Endothelial cell of umbilical vein (primary cell): Measurements from ENCODE around the gene DMTF1. TPM values are rescaled to one million over a fixed set of nuclear protein-coding genes. Genes with fewer than 3 reads are reported as not detected.

Experiments used
- BruUV-seq: library from RNA; stranded (reverse); fragments of 400-500 nt; replicated peaks from 2 replicates; lab custom pipeline; 2021; lab: Mats Ljungman, UMichigan
- CTCF ChIA-PET: fragments of 300-600, 350-600 bp; sonication (Branson Sonifier 250); formaldehyde crosslinking; loops from one replicate; lab custom pipeline; 2021; ENCODE audit warnings: antibody characterized with exemption, inconsistent platforms; lab: Charles Lee
- POLR2A ChIA-PET: fragments of 300-600, 350-600 bp; sonication (Branson Sonifier 250); formaldehyde crosslinking; loops from one replicate; lab custom pipeline; 2021; ENCODE audit warnings: antibody characterized with exemption, inconsistent platforms; lab: Charles Lee
- DNase-seq: peaks from one replicate; pipeline ENCODE4 v3.0.0-alpha.2; 2011; ENCODE audit warnings: low read depth, low spot score
- FAIRE-seq: peaks from 2 replicates; lab custom pipeline; 2011; peaks lifted over from hg19 to GRCh38; lab: Jason Lieb, UNC
- H2AFZ ChIP-seq: 2 replicates; pipeline ENCODE4 v1.6.0; 2012; ENCODE audit warnings: low read depth, low read length, control low read depth, inconsistent platforms
- H3K27ac ChIP-seq: 2 replicates; pipeline ENCODE4 v1.5.1; 2011; ENCODE audit warnings: low read depth, mild to moderate bottlenecking, control low read depth, low read length, moderate library complexity; ENCODE audit not compliant: insufficient read depth
- H3K27me3 ChIP-seq, 2 experiments: 2 replicates each; pipeline versions ENCODE4 v1.6.0 to v1.6.1; 2011; ENCODE audit warnings: low read length in 2 of 2, mixed read lengths in 1 of 2; ENCODE audit not compliant: control insufficient read depth in 2 of 2, insufficient read depth in 2 of 2
- H3K36me3 ChIP-seq, 2 experiments: 2 replicates in 1 of 2; 3 replicates in 1 of 2; pipeline ENCODE4 v1.5.1; 2011; ENCODE audit warnings: low read length in 2 of 2, mild to moderate bottlenecking in 1 of 2, moderate library complexity in 1 of 2; ENCODE audit not compliant: control insufficient read depth in 2 of 2, insufficient read depth in 2 of 2; ENCODE audit errors: extremely low read depth in 1 of 2
- H3K4me1 ChIP-seq: 3 replicates; pipeline ENCODE4 v1.5.1; 2011; ENCODE audit warnings: mild to moderate bottlenecking, low read length; ENCODE audit not compliant: control insufficient read depth, insufficient read depth; ENCODE audit errors: extremely low read depth
- H3K4me2 ChIP-seq: 2 replicates; pipeline ENCODE4 v1.6.1; 2011; ENCODE audit warnings: low read length, control low read depth, mixed read lengths; ENCODE audit not compliant: insufficient read depth
- H3K4me3 ChIP-seq, 3 experiments: fragments of 200-600 bp in 1 of 3; sonication (generic), shearing (Covaris generic) in 1 of 3; replicated peaks in 1 of 3; 2 replicates each; pipeline ENCODE4 v1.5.1; 2011 to 2016; ENCODE audit warnings: control low read depth in 3 of 3, low read length in 3 of 3, mild to moderate bottlenecking in 2 of 3, inconsistent platforms in 1 of 3, low read depth in 1 of 3, moderate library complexity in 1 of 3; ENCODE audit not compliant: insufficient read depth in 1 of 3
- H3K79me2 ChIP-seq: 2 replicates; pipeline ENCODE4 v1.6.0; 2012; ENCODE audit warnings: low read length, inconsistent platforms; ENCODE audit not compliant: control insufficient read depth, insufficient read depth
- H3K9ac ChIP-seq: replicated peaks from 2 replicates; pipeline ENCODE3; 2011; ENCODE audit warnings: low read length, control low read depth; ENCODE audit not compliant: insufficient read depth; ENCODE audit errors: extremely low read depth
- H3K9me1 ChIP-seq: replicated peaks from 3 replicates; pipeline ENCODE4 v1.6.0; 2011; ENCODE audit warnings: mild to moderate bottlenecking, low read length; ENCODE audit not compliant: control insufficient read depth, insufficient read depth; ENCODE audit errors: extremely low read depth
- H3K9me3 ChIP-seq: replicated peaks from 2 replicates; pipeline ENCODE4 v1.5.1; 2012; ENCODE audit warnings: low read length, inconsistent platforms; ENCODE audit not compliant: control insufficient read depth, insufficient read depth
- H4K20me1 ChIP-seq: replicated peaks from 2 replicates; pipeline ENCODE3; 2011; ENCODE audit warnings: mild to moderate bottlenecking, low read length; ENCODE audit not compliant: control insufficient read depth, insufficient read depth; ENCODE audit errors: extremely low read depth
- EZH2 ChIP-seq: IDR thresholded peaks from 2 replicates; pipeline ENCODE4 v1.6.1; 2012; ENCODE audit warnings: borderline replicate concordance, low read depth, mild to moderate bottlenecking, moderate library complexity, low read length, inconsistent platforms; ENCODE audit not compliant: severe bottlenecking
- FOS ChIP-seq: IDR thresholded peaks from 2 replicates; pipeline ENCODE4 v1.6.1; 2011; ENCODE audit warnings: mild to moderate bottlenecking, low read length, moderate library complexity, borderline replicate concordance; ENCODE audit not compliant: insufficient read depth
- GATA2 ChIP-seq: IDR thresholded peaks from 2 replicates; pipeline ENCODE4 v1.7.0; 2011; ENCODE audit warnings: low read depth, mild to moderate bottlenecking, moderate library complexity, mixed read lengths, low read length; ENCODE audit not compliant: insufficient read length, insufficient read depth
- JUN ChIP-seq: IDR thresholded peaks from 2 replicates; pipeline ENCODE4 v1.6.1; 2011; ENCODE audit warnings: borderline replicate concordance, low read depth; ENCODE audit not compliant: insufficient read length, insufficient read depth
- MAX ChIP-seq: IDR thresholded peaks from 2 replicates; pipeline ENCODE4 v1.6.1; 2011; ENCODE audit not compliant: insufficient read depth, insufficient read length
- MYC ChIP-seq: IDR thresholded peaks from one replicate; pipeline ENCODE4 v1.6.1; 2011; ENCODE audit warnings: mild to moderate bottlenecking, low read depth, low read length
- POLR2A ChIP-seq: IDR thresholded peaks from 2 replicates; pipeline ENCODE4 v1.6.1; 2012; ENCODE audit warnings: low read depth, mild to moderate bottlenecking, control low read depth, low read length
- POLR2AphosphoS5 ChIP-seq: IDR thresholded peaks from 2 replicates; pipeline ENCODE4 v1.6.1; 2012; ENCODE audit warnings: low read depth, mild to moderate bottlenecking, control low read depth, low read length, moderate library complexity; ENCODE audit not compliant: insufficient read depth
- dilution Hi-C: fragments of 300-500 bp; cut with MboI; formaldehyde crosslinking; loops from one replicate; pipeline ENCODE4 v1.15.0; 2019; ENCODE audit warnings: low sequenced_read_pairs; ENCODE audit not compliant: extremely low pct_ligation_motif_present
- intact Hi-C: fragments of 100-400 bp; cut with micrococcal nuclease; formaldehyde crosslinking; loops from one replicate; pipeline ENCODE4 v1.10.0; 2022
- polyA plus RNA-seq, 4 experiments: library from polyadenylated mRNA; depleted of rRNA in 3 of 4; stranded (reverse) in 3 of 4; unstranded in 1 of 4; fragments of >200 nt; gene quantifications; 2 replicates each; pipeline versions ENCODE4 v1.2.1 to v1.2.3, GENCODE V29; 2011 to 2012; ENCODE audit warnings: missing spikeins in 1 of 4
- total RNA-seq: library from RNA; stranded (reverse); gene quantifications from 2 replicates; pipeline ENCODE4 v1.2.3, GENCODE V29; 2021
- TF ChIP-seq, protein P1 (sequence below), 2 donors: IDR thresholded peaks; 1 replicate in 1 of 2; 2 replicates in 1 of 2; pipeline ENCODE4 v1.5.1; 2011; ENCODE audit warnings: low read length in 2 of 2, mild to moderate bottlenecking in 2 of 2, moderate library complexity in 2 of 2, control low read depth in 1 of 2, inconsistent platforms in 1 of 2, low read depth in 1 of 2; ENCODE audit not compliant: insufficient read depth in 1 of 2; ENCODE audit errors: extremely low read depth in 1 of 2

The DMTF1 gene
- total and polyA plus RNA-seq, 2 donors (not counting 3 experiments of a cell fraction or from before 2014, with no cell fraction given): 78.5 to 100.0 TPM

DNA sequence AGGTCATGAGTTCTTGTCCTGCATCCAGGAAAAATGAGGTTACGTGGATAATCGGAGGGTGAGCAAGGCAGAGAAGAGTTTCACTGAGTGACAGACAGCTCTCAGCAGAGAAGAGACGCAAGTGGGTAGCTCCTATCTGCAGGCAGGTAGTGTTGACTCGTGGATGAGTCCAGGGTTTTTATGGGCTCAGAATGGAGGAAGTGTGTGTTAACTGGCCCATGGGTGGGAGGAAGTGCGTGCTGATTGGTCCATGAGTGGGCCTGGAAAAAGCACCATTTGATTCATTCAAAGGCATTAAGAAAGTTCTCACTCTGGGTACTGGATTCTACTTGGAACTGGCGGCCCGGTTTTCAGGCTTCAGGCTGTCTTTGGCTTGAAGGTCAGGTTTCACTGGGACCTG is 4.8 kb upstream of the DMTF1 start:
- no peak for FAIRE-seq
- dilution Hi-C loops: no loop called here
- POLR2A ChIA-PET: no interaction called here

More for the DNA sequence above, 4.8 kb upstream of the DMTF1 start:
- Histone ChIP-seq H3K9me1 (no peaks in the 10 kb centered on the region), H3K27me3 (no peaks in the 10 kb centered on the region), H3K4me3 (no peak overlapping the region), H3K4me2 (no peak overlapping the region), H3K9ac (no peak overlapping the region), H3K36me3 (no peaks in the 10 kb centered on the region), H3K27ac (no peak overlapping the region), H2AFZ (peak overlapping the region; percentile 38), H3K9me3 (no peaks in the 10 kb centered on the region), H3K79me2 (no peaks in the 10 kb centered on the region), H4K20me1 (no peaks in the 10 kb centered on the region), H3K4me1 (peaks cover 9% of the 10 kb centered on the region)
- intact Hi-C loops: no loop called here
- CTCF ChIA-PET: interaction anchor here (1.0 to 12.0 kb wide), 19 partner anchors 8 to 236 kb away, joined by 3 to 343 read pairs (median 9); partner anchors contain the start of gene ELAPOR2
- TF ChIP-seq JUN (no peak), MYC (no peak), POLR2A (no peak), POLR2AphosphoS5 (no peak), MAX (no peak), FOS (no peak), EZH2 (no peak), GATA2 (no peak)
- TF ChIP-seq, protein P1, sequence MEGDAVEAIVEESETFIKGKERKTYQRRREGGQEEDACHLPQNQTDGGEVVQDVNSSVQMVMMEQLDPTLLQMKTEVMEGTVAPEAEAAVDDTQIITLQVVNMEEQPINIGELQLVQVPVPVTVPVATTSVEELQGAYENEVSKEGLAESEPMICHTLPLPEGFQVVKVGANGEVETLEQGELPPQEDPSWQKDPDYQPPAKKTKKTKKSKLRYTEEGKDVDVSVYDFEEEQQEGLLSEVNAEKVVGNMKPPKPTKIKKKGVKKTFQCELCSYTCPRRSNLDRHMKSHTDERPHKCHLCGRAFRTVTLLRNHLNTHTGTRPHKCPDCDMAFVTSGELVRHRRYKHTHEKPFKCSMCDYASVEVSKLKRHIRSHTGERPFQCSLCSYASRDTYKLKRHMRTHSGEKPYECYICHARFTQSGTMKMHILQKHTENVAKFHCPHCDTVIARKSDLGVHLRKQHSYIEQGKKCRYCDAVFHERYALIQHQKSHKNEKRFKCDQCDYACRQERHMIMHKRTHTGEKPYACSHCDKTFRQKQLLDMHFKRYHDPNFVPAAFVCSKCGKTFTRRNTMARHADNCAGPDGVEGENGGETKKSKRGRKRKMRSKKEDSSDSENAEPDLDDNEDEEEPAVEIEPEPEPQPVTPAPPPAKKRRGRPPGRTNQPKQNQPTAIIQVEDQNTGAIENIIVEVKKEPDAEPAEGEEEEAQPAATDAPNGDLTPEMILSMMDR (IDR thresholded peaks at IDR 0.05; ENCODE audit: extremely low read depth in 1 of 2, insufficient read depth in 1 of 2, low read depth in 1 of 2, low read length in 2 of 2): no peak
- no peak for DNase-seq
- BruUV-seq: no TSS peak
